Stimulated activated CD4-positive, alpha-beta T cell treated with anti-CD3 and anti-CD28 coated beads, Interleukin-2, amount 100 ng/mL, for 48 hours (primary cell): ENCODE results near the gene SGMS1.
"Not testable (repeated sequence)": the region's sequence is repeated elsewhere in the genome, so short reads cannot be mapped to it uniquely, and the experiment has no call there.

Experiments
- DNase-seq, 2 donors: peaks; one replicate each; pipeline ENCODE4 v3.0.0-alpha.2; 2020

The SGMS1 gene

GRCh38 chr10:50286996-50287803, 336.6 kb downstream of the SGMS1 start:
- DNase-seq = no peak

GRCh38 chr10:50286517-50286916, 337.2 kb downstream of the SGMS1 start:
- DNase-seq = no peak

GRCh38 chr10:50281967-50282522, 341.7 kb downstream of the SGMS1 start:
- DNase-seq = no peak

- no peak for DNase-seq
Observed at GRCh38 chr10:50281210-50281966, 342.4 kb downstream of the SGMS1 start.

GRCh38 chr10:50280049-50280841, 343.5 kb downstream of the SGMS1 start:
- DNase-seq = no peak

GRCh38 chr10:50279489-50279888, 344.3 kb downstream of the SGMS1 start:
- DNase-seq = no peak

- peak; percentile 22 to 25 for DNase-seq
Observed at GRCh38 chr10:50275650-50276235, 348.0 kb downstream of the SGMS1 start.

GRCh38 chr10:50272531-50272930, 351.2 kb downstream of the SGMS1 start:
- no peak for DNase-seq

GRCh38 chr10:50271564-50272250, 352.0 kb downstream of the SGMS1 start:
- DNase-seq = no peak

GRCh38 chr10:50267877-50268276, 355.9 kb downstream of the SGMS1 start:
- DNase-seq = not testable (repeated sequence)

- DNase-seq = not testable (repeated sequence)
Observed at GRCh38 chr10:50262625-50263024, 361.1 kb downstream of the SGMS1 start.

- peak in 1 of 2 donors; percentile 5 for DNase-seq
Observed at GRCh38 chr10:50260791-50261281, 362.9 kb downstream of the SGMS1 start.
